Neural cell (in vitro differentiated cells): ENCODE measurements around the gene IL1RAP. TPM values are rescaled to one million over a fixed set of nuclear protein-coding genes. Genes with fewer than 3 reads are reported as not detected.

Experiments used
- H2AFZ ChIP-seq: fragments of 200-600, 300-800 bp; sonication (generic), shearing (Covaris generic); 2 replicates; pipeline ENCODE4 v1.6.0; 2014; ENCODE audit warnings: low read depth, mild to moderate bottlenecking, antibody characterized with exemption, low read length, moderate library complexity
- H3F3A ChIP-seq: fragments of 200-600 bp; shearing (Covaris generic); 2 replicates; pipeline ENCODE4 v1.6.1; 2016; ENCODE audit warnings: mild to moderate bottlenecking, moderate library complexity, mixed read lengths, antibody characterized with exemption, low read length; ENCODE audit not compliant: insufficient read depth, poor library complexity, severe bottlenecking
- H3K27ac ChIP-seq: fragments of 200-600, 300-800 bp; sonication (generic), shearing (Covaris generic); 2 replicates; pipeline ENCODE4 v1.5.1; 2014; ENCODE audit warnings: mild to moderate bottlenecking, low read length, moderate library complexity
- H3K27me3 ChIP-seq: fragments of 300-800, 200-600 bp; sonication (generic), shearing (Covaris generic); 2 replicates; pipeline ENCODE4 v1.6.0; 2014; ENCODE audit warnings: mild to moderate bottlenecking, low read depth, low read length, moderate library complexity; ENCODE audit not compliant: insufficient read depth
- H3K36me3 ChIP-seq: fragments of 300-800, 200-600 bp; sonication (generic), shearing (Covaris generic); 2 replicates; pipeline ENCODE4 v1.5.1; 2014; ENCODE audit warnings: mild to moderate bottlenecking, antibody characterized with exemption, low read length, moderate library complexity; ENCODE audit not compliant: insufficient read depth
- H3K4me2 ChIP-seq: fragments of 300-800, 200-600 bp; sonication (generic), shearing (Covaris generic); 2 replicates; pipeline ENCODE4 v1.6.0; 2014; ENCODE audit warnings: mild to moderate bottlenecking, low read length
- H3K4me3 ChIP-seq: fragments of 300-800, 200-600 bp; sonication (generic), shearing (Covaris generic); 2 replicates; pipeline ENCODE4 v1.5.1; 2014; ENCODE audit warnings: mild to moderate bottlenecking, low read length, moderate library complexity
- H3K79me2 ChIP-seq: fragments of 200-600 bp; shearing (Covaris generic); replicated peaks from 2 replicates; pipeline ENCODE4 v1.6.0; 2014; ENCODE audit warnings: mild to moderate bottlenecking, low read length, moderate library complexity; ENCODE audit not compliant: insufficient read depth
- H3K9ac ChIP-seq: fragments of 300-800, 200-600 bp; sonication (generic), shearing (Covaris generic); 2 replicates; pipeline ENCODE4 v1.6.1; 2016; ENCODE audit warnings: mild to moderate bottlenecking, low read length, mixed read lengths
- H3K9me2 ChIP-seq: fragments of 200-600 bp; shearing (Covaris generic); 2 replicates; pipeline ENCODE4 v1.6.1; 2016; ENCODE audit warnings: mild to moderate bottlenecking, low read length, mixed read lengths; ENCODE audit not compliant: insufficient read depth
- H3K9me3 ChIP-seq: fragments of 200-600, 300-800 bp; sonication (generic), shearing (Covaris generic); 2 replicates; pipeline ENCODE4 v1.6.1; 2016; ENCODE audit warnings: mild to moderate bottlenecking, mixed run types, low read length, moderate library complexity, mixed read lengths
- H4K20me1 ChIP-seq: fragments of 200-600 bp; shearing (Covaris generic); 2 replicates; pipeline ENCODE4 v1.6.1; 2016; ENCODE audit warnings: mild to moderate bottlenecking, mixed run types; ENCODE audit not compliant: insufficient read depth
- EP300 ChIP-seq: fragments of 450-650 bp; conservative IDR thresholded peaks from 2 replicates; pipeline ENCODE4 v1.6.1; 2014; ENCODE audit warnings: antibody characterized with exemption, mild to moderate bottlenecking, moderate library complexity; ENCODE audit not compliant: poor library complexity, severe bottlenecking
- EZH2 ChIP-seq: fragments of 200-600, 300-800 bp; shearing (Covaris generic), sonication (generic); IDR thresholded peaks from 2 replicates; pipeline ENCODE4 v1.6.1; 2014; ENCODE audit warnings: antibody characterized with exemption, low read length, borderline replicate concordance, mild to moderate bottlenecking; ENCODE audit not compliant: insufficient read depth, poor library complexity, severe bottlenecking
- MXI1 ChIP-seq: fragments of 450-650 bp; conservative IDR thresholded peaks from 2 replicates; pipeline ENCODE4 v1.6.1; 2014; ENCODE audit warnings: antibody characterized with exemption, mild to moderate bottlenecking; ENCODE audit not compliant: poor library complexity, severe bottlenecking
- POLR2AphosphoS5 ChIP-seq: IDR thresholded peaks from 2 replicates; pipeline ENCODE4 v1.6.1; 2012
- RAD21 ChIP-seq: fragments of 450-650 bp; conservative IDR thresholded peaks from 2 replicates; pipeline ENCODE4 v1.6.1; 2014; ENCODE audit warnings: antibody characterized with exemption, mild to moderate bottlenecking, moderate library complexity
- SMC3 ChIP-seq: fragments of 450-650 bp; conservative IDR thresholded peaks from 2 replicates; pipeline ENCODE4 v1.6.1; 2014; ENCODE audit warnings: antibody characterized with exemption, mild to moderate bottlenecking, moderate library complexity; ENCODE audit not compliant: poor library complexity
- TAF1 ChIP-seq: IDR thresholded peaks from 2 replicates; pipeline ENCODE4 v1.6.1; 2012; ENCODE audit warnings: low read depth
- polyA plus RNA-seq: library from polyadenylated mRNA; depleted of rRNA; stranded (reverse); fragments of >200 nt; gene quantifications from 2 replicates; pipeline ENCODE4 v1.2.3, GENCODE V29; 2014
- TF ChIP-seq, protein P1 (sequence below): IDR thresholded peaks from 2 replicates; pipeline ENCODE4 v1.6.1; 2012; ENCODE audit warnings: borderline replicate concordance
- TF ChIP-seq, protein P2 (sequence below): fragments of 450-650 bp; IDR thresholded peaks from 2 replicates; pipeline ENCODE4 v1.5.1; 2014; ENCODE audit warnings: antibody characterized with exemption, mild to moderate bottlenecking, moderate library complexity; ENCODE audit not compliant: poor library complexity, severe bottlenecking

Gene IL1RAP
- polyA plus RNA-seq, 1 donor from 2014 or later: 24.6 TPM

DNA sequence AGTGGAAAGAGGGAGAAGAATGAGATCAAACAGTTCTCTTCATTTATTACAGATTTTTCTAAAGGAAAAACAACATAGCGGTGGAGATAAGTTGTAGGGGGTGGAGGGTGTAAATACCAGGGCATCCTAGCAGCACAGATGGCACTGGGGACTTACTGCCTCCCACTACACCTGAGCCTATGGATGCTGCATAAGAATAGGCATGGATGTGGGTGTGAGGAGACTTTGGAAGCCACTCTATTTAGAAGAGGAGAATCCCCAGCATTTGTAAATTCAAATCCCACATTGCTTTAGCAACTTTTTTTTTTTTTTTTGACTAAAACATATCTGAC is 27.4 kb upstream of the IL1RAP start:
- peaks cover 4% of the 10 kb centered on the region for H3K9me2 ChIP-seq
- H3K9ac ChIP-seq: no peak overlapping the region
- H3K4me3 ChIP-seq: no peak overlapping the region
- no peaks in the 10 kb centered on the region for H3K36me3 ChIP-seq
- no peak overlapping the region for H3K4me2 ChIP-seq
- no peaks in the 10 kb centered on the region for H3F3A ChIP-seq
- no peak overlapping the region for H2AFZ ChIP-seq
- H3K9me3 ChIP-seq: no peaks in the 10 kb centered on the region
- TF ChIP-seq, protein P1, sequence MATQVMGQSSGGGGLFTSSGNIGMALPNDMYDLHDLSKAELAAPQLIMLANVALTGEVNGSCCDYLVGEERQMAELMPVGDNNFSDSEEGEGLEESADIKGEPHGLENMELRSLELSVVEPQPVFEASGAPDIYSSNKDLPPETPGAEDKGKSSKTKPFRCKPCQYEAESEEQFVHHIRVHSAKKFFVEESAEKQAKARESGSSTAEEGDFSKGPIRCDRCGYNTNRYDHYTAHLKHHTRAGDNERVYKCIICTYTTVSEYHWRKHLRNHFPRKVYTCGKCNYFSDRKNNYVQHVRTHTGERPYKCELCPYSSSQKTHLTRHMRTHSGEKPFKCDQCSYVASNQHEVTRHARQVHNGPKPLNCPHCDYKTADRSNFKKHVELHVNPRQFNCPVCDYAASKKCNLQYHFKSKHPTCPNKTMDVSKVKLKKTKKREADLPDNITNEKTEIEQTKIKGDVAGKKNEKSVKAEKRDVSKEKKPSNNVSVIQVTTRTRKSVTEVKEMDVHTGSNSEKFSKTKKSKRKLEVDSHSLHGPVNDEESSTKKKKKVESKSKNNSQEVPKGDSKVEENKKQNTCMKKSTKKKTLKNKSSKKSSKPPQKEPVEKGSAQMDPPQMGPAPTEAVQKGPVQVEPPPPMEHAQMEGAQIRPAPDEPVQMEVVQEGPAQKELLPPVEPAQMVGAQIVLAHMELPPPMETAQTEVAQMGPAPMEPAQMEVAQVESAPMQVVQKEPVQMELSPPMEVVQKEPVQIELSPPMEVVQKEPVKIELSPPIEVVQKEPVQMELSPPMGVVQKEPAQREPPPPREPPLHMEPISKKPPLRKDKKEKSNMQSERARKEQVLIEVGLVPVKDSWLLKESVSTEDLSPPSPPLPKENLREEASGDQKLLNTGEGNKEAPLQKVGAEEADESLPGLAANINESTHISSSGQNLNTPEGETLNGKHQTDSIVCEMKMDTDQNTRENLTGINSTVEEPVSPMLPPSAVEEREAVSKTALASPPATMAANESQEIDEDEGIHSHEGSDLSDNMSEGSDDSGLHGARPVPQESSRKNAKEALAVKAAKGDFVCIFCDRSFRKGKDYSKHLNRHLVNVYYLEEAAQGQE: no peak
- no peaks in the 10 kb centered on the region for H3K27me3 ChIP-seq
- no peaks in the 10 kb centered on the region for H3K79me2 ChIP-seq
- H4K20me1 ChIP-seq: no peaks in the 10 kb centered on the region
- no peak overlapping the region for H3K27ac ChIP-seq

- H3K27ac ChIP-seq: no peak overlapping the region
- H3K36me3 ChIP-seq: no peaks in the 10 kb centered on the region
- H3K27me3 ChIP-seq: no peaks in the 10 kb centered on the region
- no peak overlapping the region for H2AFZ ChIP-seq
- H4K20me1 ChIP-seq: no peaks in the 10 kb centered on the region
- no peaks in the 10 kb centered on the region for H3K9me3 ChIP-seq
- H3K79me2 ChIP-seq: no peaks in the 10 kb centered on the region
- H3K4me2 ChIP-seq: no peak overlapping the region
- peaks cover 4% of the 10 kb centered on the region for H3K9me2 ChIP-seq
- no peak overlapping the region for H3K9ac ChIP-seq
- no peaks in the 10 kb centered on the region for H3F3A ChIP-seq
- no peak overlapping the region for H3K4me3 ChIP-seq
- TF ChIP-seq TAF1 (no peak), RAD21 (no peak), EP300 (no peak), MXI1 (no peak), POLR2AphosphoS5 (no peak), SMC3 (no peak), EZH2 (no peak)
- TF ChIP-seq, protein P1: no peak
- TF ChIP-seq, protein P2, sequence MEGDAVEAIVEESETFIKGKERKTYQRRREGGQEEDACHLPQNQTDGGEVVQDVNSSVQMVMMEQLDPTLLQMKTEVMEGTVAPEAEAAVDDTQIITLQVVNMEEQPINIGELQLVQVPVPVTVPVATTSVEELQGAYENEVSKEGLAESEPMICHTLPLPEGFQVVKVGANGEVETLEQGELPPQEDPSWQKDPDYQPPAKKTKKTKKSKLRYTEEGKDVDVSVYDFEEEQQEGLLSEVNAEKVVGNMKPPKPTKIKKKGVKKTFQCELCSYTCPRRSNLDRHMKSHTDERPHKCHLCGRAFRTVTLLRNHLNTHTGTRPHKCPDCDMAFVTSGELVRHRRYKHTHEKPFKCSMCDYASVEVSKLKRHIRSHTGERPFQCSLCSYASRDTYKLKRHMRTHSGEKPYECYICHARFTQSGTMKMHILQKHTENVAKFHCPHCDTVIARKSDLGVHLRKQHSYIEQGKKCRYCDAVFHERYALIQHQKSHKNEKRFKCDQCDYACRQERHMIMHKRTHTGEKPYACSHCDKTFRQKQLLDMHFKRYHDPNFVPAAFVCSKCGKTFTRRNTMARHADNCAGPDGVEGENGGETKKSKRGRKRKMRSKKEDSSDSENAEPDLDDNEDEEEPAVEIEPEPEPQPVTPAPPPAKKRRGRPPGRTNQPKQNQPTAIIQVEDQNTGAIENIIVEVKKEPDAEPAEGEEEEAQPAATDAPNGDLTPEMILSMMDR: no peak
Measured at GRCh38 chr3:190486908-190487607, 26.8 kb upstream of the IL1RAP start.
